Activated B cell treated with CpG ODN at 0.5 μM for 24 hours (primary cell): ENCODE data around the gene FUZ. TPM values are rescaled to one million over a fixed set of nuclear protein-coding genes. Genes with fewer than 3 reads are reported as not detected.
A peak's percentile ranks its signal among the peaks of the same experiment; 100 is the strongest.

ENCODE experiments used
- ATAC-seq: fragments of 200-7000 bp; cut with Tn5 transposase; one replicate; pipeline ENCODE4 v1.10.0; 2021; ENCODE audit warnings: low read depth, mild to moderate bottlenecking, moderate library complexity
- CTCF ChIA-PET: fragments of 350-600 bp; sonication (Branson Sonifier 250); formaldehyde crosslinking; loops from one replicate; lab custom pipeline; 2021; ENCODE audit warnings: antibody characterized with exemption; lab: Charles Lee
- POLR2A ChIA-PET: fragments of 350-600 bp; sonication (Branson Sonifier 250); formaldehyde crosslinking; loops from one replicate; lab custom pipeline; 2021; ENCODE audit warnings: antibody characterized with exemption; lab: Charles Lee
- DNase-seq: peaks from one replicate; pipeline ENCODE4 v3.0.0; 2022
- H3K27ac Mint-ChIP-seq: one replicate; pipeline ENCODE4 v1.8.0; 2020; ENCODE audit warnings: mixed read lengths
- H3K27me3 Mint-ChIP-seq: one replicate; pipeline ENCODE4 v1.8.0; 2021; ENCODE audit warnings: mixed read lengths
- H3K36me3 Mint-ChIP-seq: one replicate; pipeline ENCODE4 v1.8.0; 2021; ENCODE audit warnings: low read depth, mixed read lengths
- H3K4me1 Mint-ChIP-seq: one replicate; pipeline ENCODE4 v1.8.0; 2021; ENCODE audit warnings: mixed read lengths
- H3K4me3 Mint-ChIP-seq: one replicate; pipeline ENCODE4 v1.8.0; 2020; ENCODE audit warnings: mild to moderate bottlenecking, mixed read lengths
- H3K9me3 Mint-ChIP-seq: one replicate; pipeline ENCODE4 v1.8.0; 2020; ENCODE audit warnings: mixed read lengths
- CTCF ChIP-seq: fragments of 200-600 bp; IDR thresholded peaks from one replicate; pipeline ENCODE4 v1.8.0; 2022; ENCODE audit warnings: antibody characterized with exemption, mild to moderate bottlenecking
- intact Hi-C: fragments of 100-400 bp; cut with micrococcal nuclease; formaldehyde crosslinking; loops from one replicate; pipeline ENCODE4 v1.15.1; 2024
- total RNA-seq: library from RNA; stranded (reverse); gene quantifications from 2 replicates; pipeline ENCODE4 v1.2.3, GENCODE V29; 2022

Gene FUZ
- total RNA-seq, 1 donor from 2014 or later, result 12.0 TPM

GRCh38 chr19:49857061-49857837, 44.2 kb upstream of the FUZ start:
- Mint-ChIP-seq H3K36me3 (peaks cover 57% of the 10 kb centered on the region), H3K4me1 (peaks cover 23% of the 10 kb centered on the region), H3K4me3 (no peak overlapping the region), H3K27ac (no peak overlapping the region), H3K9me3 (no peaks in the 10 kb centered on the region), H3K27me3 (no peaks in the 10 kb centered on the region)
- no peak for ATAC-seq
- intact Hi-C loops, result no loop called here
- no peak for TF ChIP-seq CTCF
- no peak for DNase-seq
- ChIA-PET CTCF (no interaction called here), POLR2A (interaction anchor here (0.6 to 1.2 kb wide), 2 partner anchors 12 to 23 kb away, joined by 6 to 7 read pairs; no protein-coding TSS in a partner anchor)

GRCh38 chr19:49856574-49857021, 43.5 kb upstream of the FUZ start:
- no peak for ATAC-seq
- TF ChIP-seq CTCF, result no peak
- intact Hi-C loops, result no loop called here
- Mint-ChIP-seq H3K9me3 (no peaks in the 10 kb centered on the region), H3K4me3 (no peak overlapping the region), H3K27ac (no peak overlapping the region), H3K36me3 (peaks cover 54% of the 10 kb centered on the region), H3K27me3 (no peaks in the 10 kb centered on the region), H3K4me1 (peaks cover 27% of the 10 kb centered on the region)
- ChIA-PET POLR2A (no interaction called here), CTCF (no interaction called here)
- DNase-seq, result no peak

- intact Hi-C loops, result no loop called here
- H3K4me1 Mint-ChIP-seq, result peaks cover 27% of the 10 kb centered on the region
- DNase-seq, result no peak
- ChIA-PET CTCF (no interaction called here), POLR2A (interaction anchor here (1.1 to 2.2 kb wide), 2 partner anchors 13 to 74 kb away, joined by 3 to 9 read pairs; no protein-coding TSS in a partner anchor)
- peak overlapping the region; percentile 18 for H3K27ac Mint-ChIP-seq
- H3K27me3 Mint-ChIP-seq, result no peaks in the 10 kb centered on the region
- peaks cover 49% of the 10 kb centered on the region for H3K36me3 Mint-ChIP-seq
- no peak overlapping the region for H3K4me3 Mint-ChIP-seq
- TF ChIP-seq CTCF, result no peak
- ATAC-seq, result no peak
- no peaks in the 10 kb centered on the region for H3K9me3 Mint-ChIP-seq
Observed at GRCh38 chr19:49855676-49856573, 42.8 kb upstream of the FUZ start.

DNA sequence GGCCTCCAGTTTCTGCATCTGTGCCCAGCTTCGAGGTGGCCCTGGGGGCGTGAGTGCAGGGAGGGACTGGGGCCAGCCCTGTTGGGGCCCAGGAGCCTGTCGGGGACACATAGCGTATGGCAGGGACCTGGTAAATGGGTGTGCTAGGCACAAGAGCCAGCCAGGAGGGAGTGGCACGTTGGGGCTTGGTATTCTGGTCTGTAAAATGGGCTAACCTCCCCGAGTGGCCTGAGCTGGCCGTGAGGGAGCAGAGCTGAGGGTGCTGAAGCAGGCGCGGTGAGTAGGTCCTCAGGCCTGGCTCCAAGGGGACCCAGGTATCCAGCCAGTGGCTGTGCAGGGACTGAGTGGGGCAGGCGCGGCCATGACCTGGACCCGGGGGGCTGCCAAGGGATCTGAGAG, 42.2 kb upstream of the FUZ start:
- H3K27ac Mint-ChIP-seq, result peak overlapping the region; percentile 46
- H3K9me3 Mint-ChIP-seq, result no peaks in the 10 kb centered on the region
- POLR2A ChIA-PET, result interaction anchor here (1.1 to 2.2 kb wide), 2 partner anchors 14 to 75 kb away, joined by 3 to 9 read pairs; no protein-coding TSS in a partner anchor
- ATAC-seq (no peak), DNase-seq (no peak)
- no peaks in the 10 kb centered on the region for H3K27me3 Mint-ChIP-seq
- no peak for TF ChIP-seq CTCF
- no peak overlapping the region for H3K4me3 Mint-ChIP-seq
- H3K36me3 Mint-ChIP-seq, result peaks cover 44% of the 10 kb centered on the region
- H3K4me1 Mint-ChIP-seq, result peaks cover 29% of the 10 kb centered on the region
- intact Hi-C loops, result no loop called here
- CTCF ChIA-PET, result no interaction called here
